Measurements from ENCODE around the gene CLTRN. TPM values are rescaled to one million over a fixed set of nuclear protein-coding genes. Genes with fewer than 3 reads are reported as not detected.

CLTRN gene
- total and polyA plus RNA-seq, 2 of the 8 experiments (the other 6 are each of a cell fraction or from before 2014, with no cell fraction given) = 1.2 to 1.3 TPM

GRCh38 chrX:15644560-15644872, 20.1 kb downstream of the CLTRN start:
- Histone ChIP-seq H4K8ac (ENCODE audit: extremely low read depth, insufficient read depth, low read length) (no peak overlapping the region), H3K79me1 (ENCODE audit: low read depth, low read length) (no peaks in the 10 kb centered on the region), H3K9me3 (ENCODE audit: insufficient read depth in 2 of 2, low read depth in 1 of 2, low read length in 1 of 2) (no peaks in the 10 kb centered on the region), H3K14ac (ENCODE audit: insufficient read length) (no peak overlapping the region), H3K27ac (ENCODE audit: low read depth, low read length) (no peak overlapping the region), H2BK5ac (ENCODE audit: low read depth, low read length) (no peak overlapping the region), H3K23me2 (ENCODE audit: low read depth, low read length) (no peaks in the 10 kb centered on the region), H2AFZ (ENCODE audit: low read length) (no peak overlapping the region), H3K4ac (replicated peaks; ENCODE audit: insufficient read length, low read depth, low read length) (no peak overlapping the region), H3K9ac (replicated peaks in 1 of 4; ENCODE audit: extremely low read depth in 1 of 4, low read depth in 3 of 4, low read length in 3 of 4) (no peak overlapping the region), H4K20me1 (replicated peaks in 1 of 2; ENCODE audit: control insufficient read depth in 1 of 2, insufficient read depth in 2 of 2, low read length in 2 of 2) (no peaks in the 10 kb centered on the region), H3K4me3 (ENCODE audit: extremely low read depth in 1 of 4, insufficient read depth in 2 of 4, low read depth in 3 of 4, low read length in 4 of 4) (no peak overlapping the region), H2BK20ac (ENCODE audit: low read length) (no peak overlapping the region), H3K27me3 (replicated peaks in 1 of 4; ENCODE audit: control insufficient read depth in 3 of 4, extremely low read depth in 1 of 4, insufficient read depth in 3 of 4, low read length in 3 of 4) (no peaks in the 10 kb centered on the region), H3K36me3 (ENCODE audit: control insufficient read depth in 2 of 4, insufficient read depth in 4 of 4, low read length in 3 of 4) (no peaks in the 10 kb centered on the region), H3K4me1 (replicated peaks in 1 of 4; ENCODE audit: control insufficient read depth in 3 of 4, insufficient read depth in 4 of 4, low read length in 3 of 4) (no peaks in the 10 kb centered on the region), H2AK5ac (ENCODE audit: low read depth, low read length) (no peak overlapping the region), H2BK12ac (ENCODE audit: low read depth, low read length) (no peak overlapping the region), H3K4me2 (ENCODE audit: insufficient read depth in 1 of 2, low read depth in 2 of 2, low read length in 2 of 2) (no peak overlapping the region), H3K18ac (ENCODE audit: extremely low read depth, low read length) (no peak overlapping the region), H2BK15ac (ENCODE audit: low read length) (no peak overlapping the region), H4K91ac (replicated peaks; ENCODE audit: insufficient read length, low read length) (no peak overlapping the region), H3K56ac (replicated peaks; ENCODE audit: insufficient read length, low read depth, low read length) (no peak overlapping the region), H3K79me2 (ENCODE audit: control insufficient read depth in 1 of 2, insufficient read depth in 2 of 2, low read length in 2 of 2) (no peaks in the 10 kb centered on the region), H3K23ac (ENCODE audit: insufficient read length) (no peak overlapping the region), H4K5ac (ENCODE audit: insufficient read length, low read depth, low read length) (no peak overlapping the region), H2BK120ac (replicated peaks; ENCODE audit: low read depth, low read length) (no peak overlapping the region)
- whole genome bisulfite sequencing, 2 experiments (ENCODE audit: extremely low coverage in 1 of 2, insufficient coverage in 1 of 2, insufficient read length in 1 of 2, insufficient replicate concordance in 2 of 2, low coverage in 1 of 2, low lambda C conversion rate in 2 of 2, missing lambda C conversion rate in 1 of 2) = 100% methylated on average over 1 of the region's 1 CpG; no CpG with 5 or more reads in 1 of the 2 experiments
- ChIA-PET POLR2A (ENCODE audit: partially characterized antibody) (no interaction called here), CTCF (ENCODE audit: partially characterized antibody) (interaction anchor here (1.1 kb wide), 1 partner anchor 100 kb away, joined by 5 read pairs; no protein-coding TSS in a partner anchor)
- FAIRE-seq (no peak), DNase-seq (ENCODE audit: low read depth in 1 of 2, low spot score in 2 of 2) (no peak)
- TF ChIP-seq CEBPB (IDR thresholded peaks at IDR 0.05; ENCODE audit: low read depth, low read length) = peak; percentile 68; the same call in 1 of the 2 replicates
- TF ChIP-seq SP2 (IDR thresholded peaks at IDR 0.05; ENCODE audit: low read length) = no peak
